ENCODE data around the gene C10orf67. TPM values are rescaled to one million over a fixed set of nuclear protein-coding genes. Genes with fewer than 3 reads are reported as not detected.

C10orf67 gene
- total and polyA plus RNA-seq, 2 of the 8 experiments (the other 6 are each of a cell fraction or from before 2014, with no cell fraction given) = 0.05 to 0.11 TPM

DNA sequence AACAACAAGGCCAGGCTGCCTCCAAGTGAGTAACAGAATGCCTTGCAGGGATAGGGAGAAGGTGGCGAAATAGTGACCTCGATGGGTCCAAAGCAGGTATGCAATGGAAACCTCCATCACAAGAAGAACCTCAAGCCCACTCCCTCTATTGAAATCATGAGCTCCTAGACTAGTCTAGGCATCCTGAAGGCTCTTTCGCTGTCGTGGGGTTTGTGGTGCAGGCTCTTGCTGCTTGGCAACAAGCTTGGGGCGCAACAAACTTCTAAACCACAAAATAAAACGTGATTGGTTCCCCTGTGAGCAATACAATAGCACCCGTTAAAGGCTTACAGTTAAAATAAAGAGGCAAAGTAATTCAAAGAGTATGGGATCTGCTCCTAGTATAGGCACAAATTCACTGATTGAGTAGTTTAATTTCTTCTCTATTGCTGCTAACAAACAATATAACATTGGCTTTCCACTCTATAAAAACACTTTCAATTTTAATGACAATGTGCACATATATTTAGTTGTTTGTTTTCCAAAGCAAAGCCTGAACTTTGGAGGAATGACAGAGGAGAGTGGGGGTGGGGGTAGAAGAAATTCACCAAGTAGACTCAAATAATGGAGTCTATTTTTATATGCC lies 64.1 kb downstream of the C10orf67 start (continued):
- no peak for TF ChIP-seq SIN3A (conservative IDR thresholded peaks at IDR 0.05 in 1 of 2, IDR thresholded peaks at IDR 0.05 in 1 of 2; ENCODE audit: low read depth in 1 of 2, low read length in 2 of 2)
- peak; percentile 26 to 38 for TF ChIP-seq BCL11A (IDR thresholded peaks at IDR 0.05; ENCODE audit: low read depth in 2 of 2, low read length in 2 of 2)
- no peak for TF ChIP-seq BACH1 (IDR thresholded peaks at IDR 0.05; ENCODE audit: low read length)
- TF ChIP-seq TAF1 (IDR thresholded peaks at IDR 0.05; ENCODE audit: low read depth, low read length) = 0 out of 2 replicates have a peak, but pooled peaks have one; percentile 44
- no peak for TF ChIP-seq HDAC2 (IDR thresholded peaks at IDR 0.05; ENCODE audit: borderline replicate concordance in 1 of 2, low read depth in 2 of 2, low read length in 2 of 2)
- TF ChIP-seq CBX8 (IDR thresholded peaks at IDR 0.05; ENCODE audit: borderline replicate concordance, low read depth, low read length) = no peak
- TF ChIP-seq HDAC6 (IDR thresholded peaks at IDR 0.05; ENCODE audit: low read depth, low read length) = no peak
- no peak for TF ChIP-seq POU5F1 (IDR thresholded peaks at IDR 0.05; ENCODE audit: low read depth, low read length)
- TF ChIP-seq BRCA1 (IDR thresholded peaks at IDR 0.05; ENCODE audit: low read depth, low read length) = no peak
- TF ChIP-seq, protein P1, sequence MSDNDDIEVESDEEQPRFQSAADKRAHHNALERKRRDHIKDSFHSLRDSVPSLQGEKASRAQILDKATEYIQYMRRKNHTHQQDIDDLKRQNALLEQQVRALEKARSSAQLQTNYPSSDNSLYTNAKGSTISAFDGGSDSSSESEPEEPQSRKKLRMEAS (IDR thresholded peaks at IDR 0.05) = no peak
- no peak for TF ChIP-seq TCF12 (IDR thresholded peaks at IDR 0.05; ENCODE audit: low read depth, low read length)
- no peak for TF ChIP-seq CHD1 (IDR thresholded peaks at IDR 0.05; ENCODE audit: low read depth, low read length)
- no peak for TF ChIP-seq SIX5 (IDR thresholded peaks at IDR 0.05; ENCODE audit: low read depth, low read length)
- no peak for TF ChIP-seq EGR1 (IDR thresholded peaks at IDR 0.05; ENCODE audit: borderline replicate concordance, low read depth, low read length)
- TF ChIP-seq, protein P2, sequence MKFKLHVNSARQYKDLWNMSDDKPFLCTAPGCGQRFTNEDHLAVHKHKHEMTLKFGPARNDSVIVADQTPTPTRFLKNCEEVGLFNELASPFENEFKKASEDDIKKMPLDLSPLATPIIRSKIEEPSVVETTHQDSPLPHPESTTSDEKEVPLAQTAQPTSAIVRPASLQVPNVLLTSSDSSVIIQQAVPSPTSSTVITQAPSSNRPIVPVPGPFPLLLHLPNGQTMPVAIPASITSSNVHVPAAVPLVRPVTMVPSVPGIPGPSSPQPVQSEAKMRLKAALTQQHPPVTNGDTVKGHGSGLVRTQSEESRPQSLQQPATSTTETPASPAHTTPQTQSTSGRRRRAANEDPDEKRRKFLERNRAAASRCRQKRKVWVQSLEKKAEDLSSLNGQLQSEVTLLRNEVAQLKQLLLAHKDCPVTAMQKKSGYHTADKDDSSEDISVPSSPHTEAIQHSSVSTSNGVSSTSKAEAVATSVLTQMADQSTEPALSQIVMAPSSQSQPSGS (IDR thresholded peaks at IDR 0.05; ENCODE audit: low read length) = no peak; the same call in 1 of the 2 replicates
- no peak for TF ChIP-seq ZNF274 (IDR thresholded peaks at IDR 0.05; ENCODE audit: borderline replicate concordance, extremely low read depth, low read length)
- TF ChIP-seq CEBPB (IDR thresholded peaks at IDR 0.05; ENCODE audit: low read depth, low read length) = 0 out of 2 replicates have a peak, but pooled peaks have one; percentile 33
- 0 out of 2 replicates have a peak, but pooled peaks have one; percentile 56 for TF ChIP-seq RBBP5 (IDR thresholded peaks at IDR 0.05; ENCODE audit: borderline replicate concordance, low read depth, low read length)
- 0 out of 2 replicates have a peak, but pooled peaks have one; percentile 41 for TF ChIP-seq YY1 (IDR thresholded peaks at IDR 0.05; ENCODE audit: low read depth, low read length)
- peak; percentile 53 for TF ChIP-seq POLR2AphosphoS5 (IDR thresholded peaks at IDR 0.05; ENCODE audit: low read depth, low read length)
- peak; percentile 96 for TF ChIP-seq NANOG (IDR thresholded peaks at IDR 0.05; ENCODE audit: insufficient read depth, low read depth, low read length, poor library complexity, severe bottlenecking)
- no peak for TF ChIP-seq GTF2F1 (IDR thresholded peaks at IDR 0.05; ENCODE audit: borderline replicate concordance, low read depth, low read length)
- TF ChIP-seq CHD2 (IDR thresholded peaks at IDR 0.05; ENCODE audit: low read length) = no peak
- no peak for TF ChIP-seq TAF7 (optimal IDR thresholded peaks at IDR 0.05; ENCODE audit: borderline replicate concordance, low read depth, low read length)

Data from H1 (cell line).